Measurements from ENCODE around the gene HIGD1B.

Gene HIGD1B

DNA sequence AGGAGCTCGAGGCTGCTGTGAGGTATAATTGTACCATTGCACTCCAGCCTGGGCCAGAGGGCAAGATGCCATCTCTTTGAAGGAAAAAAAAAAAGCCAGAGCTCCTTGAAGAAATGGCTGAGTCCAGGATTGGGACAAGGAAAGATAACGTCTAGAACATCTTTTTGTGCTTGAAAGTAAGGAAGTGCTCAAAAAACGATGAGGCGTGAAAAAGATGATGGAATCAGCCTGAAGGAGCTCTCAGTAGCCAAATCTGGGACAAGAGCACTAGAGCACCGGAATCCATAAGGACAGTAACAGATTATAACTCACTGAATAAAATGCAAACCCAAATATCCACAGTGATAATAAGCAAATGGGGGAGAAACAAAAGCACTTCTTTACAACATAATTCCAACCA, 29.4 kb downstream of the HIGD1B start:
- no peak for TF ChIP-seq EZH2phosphoT487 (IDR thresholded peaks at IDR 0.05; ENCODE audit: low read depth)
- TF ChIP-seq, protein P1, sequence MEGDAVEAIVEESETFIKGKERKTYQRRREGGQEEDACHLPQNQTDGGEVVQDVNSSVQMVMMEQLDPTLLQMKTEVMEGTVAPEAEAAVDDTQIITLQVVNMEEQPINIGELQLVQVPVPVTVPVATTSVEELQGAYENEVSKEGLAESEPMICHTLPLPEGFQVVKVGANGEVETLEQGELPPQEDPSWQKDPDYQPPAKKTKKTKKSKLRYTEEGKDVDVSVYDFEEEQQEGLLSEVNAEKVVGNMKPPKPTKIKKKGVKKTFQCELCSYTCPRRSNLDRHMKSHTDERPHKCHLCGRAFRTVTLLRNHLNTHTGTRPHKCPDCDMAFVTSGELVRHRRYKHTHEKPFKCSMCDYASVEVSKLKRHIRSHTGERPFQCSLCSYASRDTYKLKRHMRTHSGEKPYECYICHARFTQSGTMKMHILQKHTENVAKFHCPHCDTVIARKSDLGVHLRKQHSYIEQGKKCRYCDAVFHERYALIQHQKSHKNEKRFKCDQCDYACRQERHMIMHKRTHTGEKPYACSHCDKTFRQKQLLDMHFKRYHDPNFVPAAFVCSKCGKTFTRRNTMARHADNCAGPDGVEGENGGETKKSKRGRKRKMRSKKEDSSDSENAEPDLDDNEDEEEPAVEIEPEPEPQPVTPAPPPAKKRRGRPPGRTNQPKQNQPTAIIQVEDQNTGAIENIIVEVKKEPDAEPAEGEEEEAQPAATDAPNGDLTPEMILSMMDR (IDR thresholded peaks at IDR 0.05; ENCODE audit: low read depth, low read length): no peak
- Histone ChIP-seq H3K9ac (ENCODE audit: low read length) (no peak overlapping the region), H3K79me2 (ENCODE audit: low read length) (no peaks in the 10 kb centered on the region), H2AFZ (ENCODE audit: low read depth, low read length) (no peak overlapping the region), H3K27ac (ENCODE audit: low read length) (no peak overlapping the region), H3K27me3 (ENCODE audit: low read depth, low read length) (no peaks in the 10 kb centered on the region), H3K4me3 (ENCODE audit: low read length) (no peak overlapping the region), H3K9me3 (ENCODE audit: insufficient read depth, low read length) (no peaks in the 10 kb centered on the region), H3K4me2 (ENCODE audit: low read length) (no peak overlapping the region), H3K36me3 (replicated peaks; ENCODE audit: low read depth, low read length) (peaks cover 51% of the 10 kb centered on the region), H3K4me1 (ENCODE audit: low read length) (no peaks in the 10 kb centered on the region), H4K20me1 (ENCODE audit: insufficient read depth, low read length) (no peaks in the 10 kb centered on the region)

DNA sequence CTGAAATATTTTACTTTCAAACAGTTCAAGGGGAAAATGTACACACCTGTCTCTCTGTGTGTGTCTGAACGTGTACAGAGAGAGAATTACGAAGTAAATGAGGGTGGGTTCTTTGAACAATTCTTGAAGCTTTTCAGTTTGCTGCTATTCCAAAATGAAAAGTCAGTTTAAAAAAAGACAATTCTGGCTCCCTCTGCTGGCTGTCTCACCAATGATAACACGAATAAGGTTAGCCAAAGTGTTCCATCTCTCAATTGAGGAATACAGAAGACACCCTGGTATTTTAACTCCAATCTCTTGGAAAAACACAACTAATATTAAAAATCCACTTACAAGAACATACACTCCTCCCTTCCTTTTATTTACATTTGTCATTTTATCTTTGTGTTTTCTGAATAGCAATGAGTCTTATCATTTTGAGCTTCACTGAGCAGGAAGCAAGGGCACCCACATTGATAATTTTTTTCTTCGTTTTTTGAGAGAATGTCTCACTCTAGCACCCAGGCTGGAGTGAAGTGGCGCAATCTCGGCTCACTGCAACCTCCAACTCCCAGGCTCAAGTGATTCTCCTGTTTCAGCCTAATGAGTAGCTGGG, 31.0 kb downstream of the HIGD1B start:
- Histone ChIP-seq H3K36me3 (replicated peaks; ENCODE audit: low read depth, low read length) (peaks cover 53% of the 10 kb centered on the region), H4K20me1 (ENCODE audit: insufficient read depth, low read length) (no peaks in the 10 kb centered on the region), H3K27ac (ENCODE audit: low read length) (no peak overlapping the region), H3K4me2 (ENCODE audit: low read length) (no peak overlapping the region), H3K9ac (ENCODE audit: low read length) (no peak overlapping the region), H3K4me3 (ENCODE audit: low read length) (no peak overlapping the region), H3K9me3 (ENCODE audit: insufficient read depth, low read length) (no peaks in the 10 kb centered on the region), H2AFZ (ENCODE audit: low read depth, low read length) (no peak overlapping the region), H3K27me3 (ENCODE audit: low read depth, low read length) (no peaks in the 10 kb centered on the region), H3K79me2 (ENCODE audit: low read length) (no peaks in the 10 kb centered on the region), H3K4me1 (ENCODE audit: low read length) (no peaks in the 10 kb centered on the region)
- TF ChIP-seq, protein P1 (IDR thresholded peaks at IDR 0.05; ENCODE audit: low read depth, low read length): peak; percentile 70
- no peak for TF ChIP-seq EZH2phosphoT487 (IDR thresholded peaks at IDR 0.05; ENCODE audit: low read depth)

DNA sequence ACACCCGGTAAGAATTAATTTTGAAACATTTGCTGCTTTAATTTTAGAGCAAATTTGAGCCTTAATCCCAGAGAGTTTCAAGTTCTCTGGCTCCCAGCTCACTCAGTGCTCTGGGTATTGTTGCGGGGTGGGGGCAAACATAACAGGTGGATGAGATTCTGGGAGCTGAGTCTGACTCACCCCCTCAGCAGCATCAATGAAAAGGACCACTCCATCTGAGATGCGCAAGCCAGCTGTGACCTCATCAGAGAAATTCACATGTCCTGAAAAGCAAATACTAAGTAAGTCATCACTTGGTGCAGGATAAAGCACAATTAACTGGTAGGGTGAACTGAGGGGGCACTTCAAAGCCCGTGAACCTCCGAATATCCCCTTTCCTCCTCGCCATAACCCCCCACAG, 31.7 kb downstream of the HIGD1B start:
- Histone ChIP-seq H3K4me3 (ENCODE audit: low read length) (no peak overlapping the region), H3K27me3 (ENCODE audit: low read depth, low read length) (no peaks in the 10 kb centered on the region), H3K36me3 (replicated peaks; ENCODE audit: low read depth, low read length) (peaks cover 50% of the 10 kb centered on the region), H4K20me1 (ENCODE audit: insufficient read depth, low read length) (no peaks in the 10 kb centered on the region), H3K27ac (ENCODE audit: low read length) (no peak overlapping the region), H3K79me2 (ENCODE audit: low read length) (no peaks in the 10 kb centered on the region), H3K4me2 (ENCODE audit: low read length) (no peak overlapping the region), H3K4me1 (ENCODE audit: low read length) (no peaks in the 10 kb centered on the region), H2AFZ (ENCODE audit: low read depth, low read length) (no peak overlapping the region), H3K9ac (ENCODE audit: low read length) (no peak overlapping the region), H3K9me3 (ENCODE audit: insufficient read depth, low read length) (no peaks in the 10 kb centered on the region)
- TF ChIP-seq, protein P1 (IDR thresholded peaks at IDR 0.05; ENCODE audit: low read depth, low read length): no peak
- no peak for TF ChIP-seq EZH2phosphoT487 (IDR thresholded peaks at IDR 0.05; ENCODE audit: low read depth)

DNA sequence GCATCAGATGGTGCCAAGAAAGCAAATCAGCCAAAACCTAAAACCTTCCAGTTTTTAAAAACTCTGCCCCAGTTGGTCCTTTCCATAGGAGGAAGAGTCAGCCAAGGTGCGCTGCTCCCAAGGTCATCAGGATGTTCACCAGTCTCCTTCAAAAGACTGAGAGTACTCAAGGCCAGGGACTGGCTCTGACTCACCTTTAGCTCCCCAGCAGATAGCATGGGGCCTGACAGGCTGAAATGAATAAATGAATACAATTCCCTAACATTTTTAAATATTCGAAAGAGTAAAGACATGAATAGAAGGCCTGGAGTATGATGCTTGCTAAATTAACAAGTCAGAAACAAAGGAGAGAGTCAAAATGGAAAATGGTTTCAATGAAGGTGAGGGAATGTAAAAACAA, 32.4 kb downstream of the HIGD1B start:
- Histone ChIP-seq H3K27ac (ENCODE audit: low read length) (no peak overlapping the region), H3K79me2 (ENCODE audit: low read length) (no peaks in the 10 kb centered on the region), H3K4me1 (ENCODE audit: low read length) (no peaks in the 10 kb centered on the region), H3K36me3 (replicated peaks; ENCODE audit: low read depth, low read length) (peaks cover 49% of the 10 kb centered on the region), H3K9ac (ENCODE audit: low read length) (no peak overlapping the region), H3K27me3 (ENCODE audit: low read depth, low read length) (no peaks in the 10 kb centered on the region), H3K4me3 (ENCODE audit: low read length) (no peak overlapping the region), H3K9me3 (ENCODE audit: insufficient read depth, low read length) (no peaks in the 10 kb centered on the region), H2AFZ (ENCODE audit: low read depth, low read length) (no peak overlapping the region), H3K4me2 (ENCODE audit: low read length) (no peak overlapping the region), H4K20me1 (ENCODE audit: insufficient read depth, low read length) (no peaks in the 10 kb centered on the region)
- TF ChIP-seq, protein P1 (IDR thresholded peaks at IDR 0.05; ENCODE audit: low read depth, low read length): no peak
- no peak for TF ChIP-seq EZH2phosphoT487 (IDR thresholded peaks at IDR 0.05; ENCODE audit: low read depth)
